ENCODE data around the gene SMARCB1.

SMARCB1 gene

GRCh38 chr22:23763579-23763945 is 23.2 kb upstream of the SMARCB1 start:
- TF ChIP-seq POLR2A (IDR thresholded peaks at IDR 0.05; ENCODE audit: extremely low read depth, insufficient read length), result no peak
- no peak for TF ChIP-seq CTCF (IDR thresholded peaks at IDR 0.05; ENCODE audit: low read depth, low read length)
- no peak for TF ChIP-seq MYC (IDR thresholded peaks at IDR 0.05; ENCODE audit: low read depth, low read length)
- no peak for TF ChIP-seq MAX (IDR thresholded peaks at IDR 0.05; ENCODE audit: low read depth, low read length)
- no peak for DNase-seq (ENCODE audit: low read depth)
- H3K4me3 ChIP-seq (ENCODE audit: low read depth, low read length), result no peak overlapping the region

- TF ChIP-seq CTCF (IDR thresholded peaks at IDR 0.05; ENCODE audit: low read depth, low read length) (no peak), MYC (IDR thresholded peaks at IDR 0.05; ENCODE audit: low read depth, low read length) (no peak), MAX (IDR thresholded peaks at IDR 0.05; ENCODE audit: low read depth, low read length) (no peak), POLR2A (IDR thresholded peaks at IDR 0.05; ENCODE audit: extremely low read depth, insufficient read length) (no peak)
- no peak for DNase-seq (ENCODE audit: low read depth)
- no peak overlapping the region for H3K4me3 ChIP-seq (ENCODE audit: low read depth, low read length)
These were observed 22.8 kb upstream of the SMARCB1 start for GRCh38 chr22:23763954-23764353.

- DNase-seq (ENCODE audit: low read depth), result no peak
- no peak for TF ChIP-seq MYC (IDR thresholded peaks at IDR 0.05; ENCODE audit: low read depth, low read length)
- TF ChIP-seq POLR2A (IDR thresholded peaks at IDR 0.05; ENCODE audit: extremely low read depth, insufficient read length), result no peak
- TF ChIP-seq CTCF (IDR thresholded peaks at IDR 0.05; ENCODE audit: low read depth, low read length), result no peak
- TF ChIP-seq MAX (IDR thresholded peaks at IDR 0.05; ENCODE audit: low read depth, low read length), result no peak
- no peak overlapping the region for H3K4me3 ChIP-seq (ENCODE audit: low read depth, low read length)
These were observed 21.6 kb upstream of the SMARCB1 start for GRCh38 chr22:23764899-23765881.

GRCh38 chr22:23767303-23767672 is 19.5 kb upstream of the SMARCB1 start:
- TF ChIP-seq CTCF (IDR thresholded peaks at IDR 0.05; ENCODE audit: low read depth, low read length) (no peak), MAX (IDR thresholded peaks at IDR 0.05; ENCODE audit: low read depth, low read length) (no peak), POLR2A (IDR thresholded peaks at IDR 0.05; ENCODE audit: extremely low read depth, insufficient read length) (no peak), MYC (IDR thresholded peaks at IDR 0.05; ENCODE audit: low read depth, low read length) (no peak)
- no peak for DNase-seq (ENCODE audit: low read depth)

GRCh38 chr22:23767673-23768548 is 18.9 kb upstream of the SMARCB1 start, which contains the start of gene CHCHD10:
Gene CHCHD10, minus strand, starts transcription at chr22:23767972. Its CDS starts 98 bp downstream, at chr22:23767874.
- H3K4me3 ChIP-seq (ENCODE audit: low read depth, low read length), result peak within 1 kb of the TSS; percentile 85
- DNase-seq (ENCODE audit: low read depth), result peak; percentile 88
- TF ChIP-seq MYC (IDR thresholded peaks at IDR 0.05; ENCODE audit: low read depth, low read length), result peak; percentile 73
- TF ChIP-seq MAX (IDR thresholded peaks at IDR 0.05; ENCODE audit: low read depth, low read length), result peak; percentile 42; the same call in 1 of the 2 replicates
- TF ChIP-seq CTCF (IDR thresholded peaks at IDR 0.05; ENCODE audit: low read depth, low read length), result peak; percentile 69
- TF ChIP-seq POLR2A (IDR thresholded peaks at IDR 0.05; ENCODE audit: extremely low read depth, insufficient read length), result peak; percentile 59

More at GRCh38 chr22:23767303-23767672, 19.5 kb upstream of the SMARCB1 start:
- peak overlapping the region; percentile 85 for H3K4me3 ChIP-seq (ENCODE audit: low read depth, low read length)
